K562 (cell line): ENCODE measurements around the gene CLTB. TPM values are rescaled to one million over a fixed set of nuclear protein-coding genes. Genes with fewer than 3 reads are reported as not detected.

Source experiments
- ATF3 ChIP-seq, 2 experiments: fragments of 450-650 bp in 1 of 2; sonication (generic) in 1 of 2; formaldehyde crosslinking in 1 of 2; IDR thresholded peaks in 1 of 2; conservative IDR thresholded peaks in 1 of 2; 2 replicates each; pipeline versions ENCODE4 v1.6.1 to v1.8.1; 2016 to 2023; ENCODE audit warnings: mild to moderate bottlenecking in 2 of 2, moderate library complexity in 2 of 2, inconsistent platforms in 1 of 2, missing genetic modification reagents in 1 of 2
- CEBPB ChIP-seq: fragments of 450-650 bp; IDR thresholded peaks from 2 replicates; pipeline ENCODE4 v1.6.1; 2016; ENCODE audit warnings: missing genetic modification characterization, missing compliant biosample characterization
- DPF2 ChIP-seq: fragments of 450-650 bp; IDR thresholded peaks from 2 replicates; pipeline ENCODE4 v1.6.1; 2016
- FOSL1 ChIP-seq: fragments of 200-800 bp; sonication (Bioruptor generic); conservative IDR thresholded peaks from 2 replicates; pipeline ENCODE4 v1.6.1; 2016; ENCODE audit warnings: missing genetic modification characterization, missing compliant biosample characterization
- HES1 ChIP-seq: fragments of 450-650 bp; IDR thresholded peaks from 2 replicates; pipeline ENCODE4 v1.6.1; 2016; ENCODE audit warnings: low read depth, mild to moderate bottlenecking, moderate library complexity
- JUND ChIP-seq, 2 experiments: IDR thresholded peaks; 2 replicates in 1 of 2; 3 replicates in 1 of 2; pipeline ENCODE4 v1.6.1; 2011; ENCODE audit warnings: borderline replicate concordance in 2 of 2, low read depth in 2 of 2, low read length in 2 of 2, improper control_type of control experiment in 1 of 2, missing biosample characterization in 1 of 2, missing genetic modification characterization in 1 of 2, missing genetic modification reagents in 1 of 2
- RCOR1 ChIP-seq, 2 experiments: IDR thresholded peaks; 2 replicates each; pipeline ENCODE4 v1.6.1; 2012; ENCODE audit warnings: low read depth in 2 of 2, low read length in 2 of 2, borderline replicate concordance in 1 of 2, improper control_type of control experiment in 1 of 2
- TEAD4 ChIP-seq, 2 experiments: sonication (generic) in 1 of 2; formaldehyde crosslinking in 1 of 2; IDR thresholded peaks; 2 replicates each; pipeline versions ENCODE4 v1.6.1 to v1.8.0; 2012 to 2022; ENCODE audit warnings: borderline replicate concordance in 1 of 2, inconsistent platforms in 1 of 2, low read length in 1 of 2, mild to moderate bottlenecking in 1 of 2, missing genetic modification reagents in 1 of 2
- ZNF24 ChIP-seq: fragments of 450-650 bp; IDR thresholded peaks from 2 replicates; pipeline ENCODE4 v1.6.1; 2016
- polyA plus RNA-seq, 8 experiments: library from polyadenylated mRNA; depleted of rRNA in 4 of 8; stranded (reverse) in 5 of 8; unstranded in 3 of 8; fragments of >200 nt; fragmentation: Nextera tagmentation in 2 of 8; fragmentation: Illumina TruSeq in 1 of 8; extraction: Ambion mirVana in 2 of 8; extraction: Trizol in 1 of 8; gene quantifications; 2 replicates each; pipeline versions ENCODE4 v1.2.1 to v1.2.3, GENCODE V29; 2011 to 2014; ENCODE audit warnings: inconsistent platforms in 1 of 8, missing spikeins in 1 of 8
- total RNA-seq, 7 experiments: library from RNA; depleted of rRNA in 6 of 7; stranded (reverse); fragments of >200 nt in 6 of 7; fragmentation: Illumina TruSeq in 2 of 7; extraction: Trizol in 2 of 7; gene quantifications; 2 replicates each; pipeline versions ENCODE4 v1.2.1 to v1.2.3, GENCODE V29; 2011 to 2021; ENCODE audit warnings: low replicate concordance in 1 of 7
- TF ChIP-seq, protein P1 (sequence below), 2 experiments: fragments of 450-650 bp; IDR thresholded peaks; 2 replicates each; pipeline ENCODE4 v1.6.1; 2016; ENCODE audit warnings: mild to moderate bottlenecking in 2 of 2, borderline replicate concordance in 1 of 2, low read depth in 1 of 2, moderate library complexity in 1 of 2

CLTB gene
- total and polyA plus RNA-seq, 9 of the 15 experiments (the other 6 are each of a cell fraction or from before 2014, with no cell fraction given) = 1.8 to 117 (median 39.0) TPM

GRCh38 chr5:176438959-176439757 is 22.8 kb upstream of the CLTB start (continued):
- TF ChIP-seq JUND (IDR thresholded peaks at IDR 0.05; ENCODE audit: borderline replicate concordance, low read depth, low read length) = peak; percentile 78; the same call in 1 of the 2 replicates
- peak; percentile 69; the same call in 1 of the 3 replicates for TF ChIP-seq JUND (tag; IDR thresholded peaks at IDR 0.05; ENCODE audit: borderline replicate concordance, low read depth, low read length)
- TF ChIP-seq HES1 = peak; percentile 93
- peak; percentile 69; the same call in 1 of the 2 replicates for TF ChIP-seq ZNF24
- peak; percentile 54; the same call in 1 of the 2 replicates for TF ChIP-seq ATF3 (IDR thresholded peaks at IDR 0.05)
- no peak for TF ChIP-seq ATF3 (CRISPR knock-in tag; conservative IDR thresholded peaks at IDR 0.05)
- peak; percentile 76 for TF ChIP-seq DPF2
- peak in 1 of 2 experiments; percentile 55; a peak in 2 of 4 replicates for TF ChIP-seq RCOR1 (IDR thresholded peaks at IDR 0.05; ENCODE audit: borderline replicate concordance in 1 of 2, low read depth in 2 of 2, low read length in 2 of 2)
- TF ChIP-seq FOSL1 (tag) = peak; percentile 86
- TF ChIP-seq, protein P1, sequence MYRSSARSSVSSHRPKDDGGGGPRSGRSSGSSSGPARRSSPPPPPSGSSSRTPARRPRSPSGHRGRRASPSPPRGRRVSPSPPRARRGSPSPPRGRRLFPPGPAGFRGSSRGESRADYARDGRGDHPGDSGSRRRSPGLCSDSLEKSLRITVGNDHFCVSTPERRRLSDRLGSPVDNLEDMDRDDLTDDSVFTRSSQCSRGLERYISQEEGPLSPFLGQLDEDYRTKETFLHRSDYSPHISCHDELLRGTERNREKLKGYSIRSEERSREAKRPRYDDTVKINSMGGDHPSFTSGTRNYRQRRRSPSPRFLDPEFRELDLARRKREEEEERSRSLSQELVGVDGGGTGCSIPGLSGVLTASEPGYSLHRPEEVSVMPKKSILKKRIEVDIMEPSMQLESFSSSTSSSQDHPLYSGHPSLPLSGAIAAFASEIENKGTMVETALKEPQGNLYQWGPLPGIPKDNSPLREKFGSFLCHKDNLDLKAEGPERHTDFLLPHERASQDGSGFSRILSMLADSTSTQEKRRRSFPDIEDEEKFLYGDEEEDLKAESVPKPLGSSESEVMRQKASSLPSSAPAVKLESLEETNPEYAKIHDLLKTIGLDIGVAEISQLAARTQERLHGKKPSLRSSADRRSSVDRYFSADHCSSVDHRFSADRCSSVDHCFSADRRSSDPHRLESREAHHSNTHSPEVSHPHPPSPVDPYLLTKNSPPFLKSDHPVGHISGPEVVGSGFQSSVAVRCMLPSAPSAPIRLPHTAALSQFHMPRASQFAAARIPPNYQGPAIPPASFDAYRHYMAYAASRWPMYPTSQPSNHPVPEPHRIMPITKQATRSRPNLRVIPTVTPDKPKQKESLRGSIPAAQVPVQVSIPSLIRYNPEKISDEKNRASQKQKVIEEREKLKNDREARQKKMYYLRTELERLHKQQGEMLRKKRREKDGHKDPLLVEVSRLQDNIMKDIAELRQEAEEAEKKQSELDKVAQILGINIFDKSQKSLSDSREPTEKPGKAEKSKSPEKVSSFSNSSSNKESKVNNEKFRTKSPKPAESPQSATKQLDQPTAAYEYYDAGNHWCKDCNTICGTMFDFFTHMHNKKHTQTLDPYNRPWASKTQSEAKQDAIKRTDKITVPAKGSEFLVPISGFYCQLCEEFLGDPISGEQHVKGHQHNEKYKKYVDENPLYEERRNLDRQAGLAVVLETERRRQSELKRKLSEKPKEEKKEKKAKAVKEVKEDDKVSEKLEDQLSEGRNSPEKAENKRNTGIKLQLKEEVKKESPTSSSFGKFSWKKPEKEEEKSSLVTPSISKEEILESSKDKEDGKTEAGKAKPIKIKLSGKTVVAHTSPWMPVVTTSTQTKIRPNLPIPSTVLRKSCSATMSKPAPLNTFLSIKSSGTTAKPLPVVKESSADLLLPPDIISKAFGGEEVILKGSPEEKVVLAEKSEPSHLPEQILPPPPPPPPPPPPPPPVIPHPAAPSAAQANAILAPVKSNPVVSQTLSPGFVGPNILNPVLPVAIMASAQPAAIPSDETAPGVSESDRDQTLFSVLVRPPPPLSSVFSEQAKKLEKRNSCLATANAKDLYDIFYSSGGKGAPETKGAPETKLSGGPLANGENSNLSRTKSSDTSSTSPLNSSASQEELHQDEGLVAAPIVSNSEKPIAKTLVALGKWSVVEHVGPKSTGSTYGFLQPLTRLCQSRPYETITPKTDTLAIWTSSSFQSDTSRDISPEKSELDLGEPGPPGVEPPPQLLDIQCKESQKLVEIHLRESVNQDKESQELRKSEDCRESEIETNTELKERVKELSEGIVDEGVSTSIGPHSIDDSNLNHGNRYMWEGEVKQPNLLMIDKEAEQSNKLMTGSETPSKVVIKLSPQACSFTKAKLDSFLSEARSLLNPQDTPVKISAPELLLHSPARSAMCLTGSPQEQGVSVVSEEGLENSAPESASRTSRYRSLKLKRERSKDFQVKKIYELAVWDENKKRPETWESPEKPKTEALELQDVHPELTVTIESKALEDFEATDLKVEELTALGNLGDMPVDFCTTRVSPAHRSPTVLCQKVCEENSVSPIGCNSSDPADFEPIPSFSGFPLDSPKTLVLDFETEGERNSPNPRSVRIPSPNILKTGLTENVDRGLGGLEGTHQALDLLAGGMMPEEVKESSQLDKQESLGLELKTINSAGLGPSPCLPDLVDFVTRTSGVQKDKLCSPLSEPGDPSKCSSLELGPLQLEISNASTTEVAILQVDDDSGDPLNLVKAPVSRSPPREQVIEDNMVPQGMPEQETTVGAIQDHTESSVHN (IDR thresholded peaks at IDR 0.05; ENCODE audit: borderline replicate concordance in 1 of 2, low read depth in 1 of 2) = 0 out of 4 replicates have a peak, but pooled peaks of 1 of the 2 experiments have one; percentile 29
- peak; percentile 65 for TF ChIP-seq TEAD4 (IDR thresholded peaks at IDR 0.05; ENCODE audit: low read length)
- no peak for TF ChIP-seq TEAD4 (CRISPR knock-in tag; IDR thresholded peaks at IDR 0.05; ENCODE audit: borderline replicate concordance)
- TF ChIP-seq CEBPB (tag) = peak; percentile 37; the same call in 1 of the 2 replicates
